ENCODE data around the gene SLF2.

Gene SLF2

DNA sequence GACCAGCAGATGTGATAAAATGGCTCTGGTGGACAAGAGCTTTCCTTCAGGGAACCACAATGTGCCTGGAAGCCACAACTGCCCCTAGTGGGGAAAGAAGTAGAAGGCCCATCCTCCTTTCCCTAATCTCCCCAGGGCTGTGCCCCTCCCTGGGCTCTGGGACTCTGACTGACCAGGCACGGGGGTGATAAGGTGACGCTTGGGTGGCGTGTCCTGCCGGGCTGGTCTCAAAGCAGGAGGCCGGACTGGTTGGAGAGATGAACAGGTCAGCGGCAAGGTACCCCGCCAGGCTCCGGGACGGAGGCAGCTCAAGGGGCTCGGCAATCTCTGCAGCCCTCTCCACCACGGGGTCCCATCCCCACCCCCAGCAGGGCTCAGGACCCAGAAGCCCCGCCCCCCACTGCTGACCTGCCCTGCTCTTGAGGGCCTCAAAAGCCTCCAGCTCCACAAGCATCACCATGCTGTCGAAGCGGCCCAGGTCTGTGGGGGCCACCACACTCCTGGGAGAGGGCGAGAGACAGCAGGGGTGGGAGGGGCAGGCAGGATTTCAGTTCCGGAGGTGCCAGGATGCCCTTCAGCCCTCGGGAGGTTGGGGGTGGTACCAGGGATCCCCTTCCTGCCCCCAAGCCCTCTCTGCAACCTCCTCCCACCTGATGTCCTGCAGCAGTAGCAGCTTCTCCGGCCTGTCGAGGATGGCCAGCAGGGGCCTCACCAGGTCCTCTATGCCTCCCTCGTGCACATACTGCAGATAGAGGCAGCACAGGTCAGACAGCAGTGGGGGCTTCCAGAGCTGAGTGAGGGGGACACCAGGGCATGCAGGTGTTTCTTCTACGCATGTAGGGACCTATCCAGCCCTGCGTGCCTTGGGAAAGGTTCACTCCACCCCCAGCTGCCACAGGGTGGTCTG, 99.0 kb downstream of the SLF2 start:
- Histone ChIP-seq H3K27ac (ENCODE audit: poor library complexity, severe bottlenecking) (no peak overlapping the region), H3K4me3 (ENCODE audit: severe bottlenecking) (no peak overlapping the region), H3K4me1 (ENCODE audit: insufficient read depth, poor library complexity, severe bottlenecking) (peaks cover 4% of the 10 kb centered on the region), H3K27me3 (ENCODE audit: insufficient read depth, poor library complexity, severe bottlenecking) (no peaks in the 10 kb centered on the region), H3K36me3 (ENCODE audit: low read depth) (peaks cover under 1% of the 10 kb centered on the region; the same call in 1 of the 2 replicates), H3K9me3 (ENCODE audit: severe bottlenecking) (no peaks in the 10 kb centered on the region)
- ATAC-seq (ENCODE audit: low read depth) (no peak; the same call in 2 of the 3 replicates), DNase-seq (ENCODE audit: low spot score) (no peak)
- TF ChIP-seq CTCF (IDR thresholded peaks at IDR 0.05; ENCODE audit: poor library complexity, severe bottlenecking) = no peak

DNA sequence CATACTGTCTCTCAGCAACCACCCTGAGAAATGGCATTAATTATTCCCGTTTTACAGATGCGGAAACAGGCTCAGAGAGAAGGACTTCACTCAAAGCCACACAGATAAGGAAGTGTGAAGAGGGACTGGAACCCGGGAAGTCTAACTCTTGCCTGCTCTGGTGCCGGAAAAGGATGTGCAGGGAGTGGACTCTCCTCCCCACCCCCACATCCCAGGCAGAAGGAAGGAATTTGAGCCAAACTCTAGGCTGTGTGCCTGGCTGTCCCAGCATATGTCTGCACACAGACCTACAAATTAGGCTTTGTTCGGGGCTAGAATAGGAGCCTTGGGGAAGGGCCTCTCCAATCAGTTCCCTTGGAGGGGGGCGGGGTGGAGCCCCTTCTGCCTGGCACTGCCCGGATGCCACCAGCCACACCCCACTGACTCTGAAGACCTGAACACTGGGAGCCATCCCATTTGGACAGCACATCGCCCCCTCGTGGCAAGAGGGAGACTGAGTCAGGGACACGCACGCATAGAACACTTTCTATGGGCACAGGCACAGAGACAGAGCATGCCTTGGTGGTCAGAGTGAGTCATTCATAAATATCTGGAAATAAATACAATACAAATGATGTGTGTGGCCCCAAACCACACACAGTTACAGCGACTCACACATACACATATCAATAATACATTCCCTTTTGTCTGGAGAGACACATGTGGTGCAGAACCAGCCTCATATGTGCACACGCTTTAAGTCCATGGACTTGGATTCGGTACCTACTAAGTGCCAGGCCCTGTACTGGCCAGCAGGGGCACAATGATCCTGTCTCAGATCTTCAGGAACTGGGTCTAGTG, 100.0 kb downstream of the SLF2 start:
- Histone ChIP-seq H3K4me1 (ENCODE audit: insufficient read depth, poor library complexity, severe bottlenecking) (peaks cover 4% of the 10 kb centered on the region), H3K4me3 (ENCODE audit: severe bottlenecking) (no peak overlapping the region), H3K27ac (ENCODE audit: poor library complexity, severe bottlenecking) (no peak overlapping the region), H3K27me3 (ENCODE audit: insufficient read depth, poor library complexity, severe bottlenecking) (no peaks in the 10 kb centered on the region), H3K9me3 (ENCODE audit: severe bottlenecking) (no peaks in the 10 kb centered on the region), H3K36me3 (ENCODE audit: low read depth) (no peaks in the 10 kb centered on the region)
- ATAC-seq (ENCODE audit: low read depth) (peak; percentile 80), DNase-seq (ENCODE audit: low spot score) (no peak)
- peak; percentile 96 for TF ChIP-seq CTCF (IDR thresholded peaks at IDR 0.05; ENCODE audit: poor library complexity, severe bottlenecking)

DNA sequence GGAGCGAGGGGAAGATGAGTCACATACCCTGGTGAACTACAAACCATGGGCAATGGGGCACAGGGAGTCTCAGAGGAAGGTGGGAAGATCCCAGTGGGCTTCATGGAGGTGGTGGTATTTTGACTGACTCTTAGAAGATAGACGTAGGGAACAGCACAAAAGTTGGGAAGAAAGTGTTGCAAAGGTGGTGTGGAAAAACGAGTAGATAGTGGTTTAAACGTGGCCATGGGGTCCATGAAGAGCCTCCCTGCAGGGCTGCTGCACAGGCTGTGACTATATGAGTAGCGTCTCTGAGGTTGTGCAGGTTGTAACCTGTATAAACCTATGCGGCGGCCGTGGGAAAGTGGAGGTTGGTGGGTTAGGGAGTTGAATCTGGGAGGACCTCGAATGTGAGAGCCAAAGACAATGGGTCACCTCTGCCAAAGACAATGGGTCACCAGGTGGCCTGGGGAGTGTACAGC, 100.6 kb downstream of the SLF2 start:
- no peaks in the 10 kb centered on the region for H3K36me3 ChIP-seq (ENCODE audit: low read depth)
- TF ChIP-seq CTCF (IDR thresholded peaks at IDR 0.05; ENCODE audit: poor library complexity, severe bottlenecking) = no peak
- H3K4me3 ChIP-seq (ENCODE audit: severe bottlenecking) = no peak overlapping the region
- ATAC-seq (ENCODE audit: low read depth) (no peak; the same call in 2 of the 3 replicates), DNase-seq (ENCODE audit: low spot score) (no peak)
- H3K4me1 ChIP-seq (ENCODE audit: insufficient read depth, poor library complexity, severe bottlenecking) = peaks cover 4% of the 10 kb centered on the region
- no peaks in the 10 kb centered on the region for H3K27me3 ChIP-seq (ENCODE audit: insufficient read depth, poor library complexity, severe bottlenecking)
- H3K27ac ChIP-seq (ENCODE audit: poor library complexity, severe bottlenecking) = no peak overlapping the region
- no peaks in the 10 kb centered on the region for H3K9me3 ChIP-seq (ENCODE audit: severe bottlenecking)

GRCh38 chr10:101014230-101014884, 101.6 kb downstream of the SLF2 start:
- H3K9me3 ChIP-seq (ENCODE audit: severe bottlenecking) = no peaks in the 10 kb centered on the region
- no peaks in the 10 kb centered on the region for H3K36me3 ChIP-seq (ENCODE audit: low read depth)
- no peak for DNase-seq (ENCODE audit: low spot score)
- H3K27ac ChIP-seq (ENCODE audit: poor library complexity, severe bottlenecking) = no peak overlapping the region
- peak; percentile 16; the same call in 1 of the 3 replicates for ATAC-seq (ENCODE audit: low read depth)
- no peaks in the 10 kb centered on the region for H3K27me3 ChIP-seq (ENCODE audit: insufficient read depth, poor library complexity, severe bottlenecking)
- TF ChIP-seq CTCF (IDR thresholded peaks at IDR 0.05; ENCODE audit: poor library complexity, severe bottlenecking) = peak; percentile 82
- no peak overlapping the region for H3K4me3 ChIP-seq (ENCODE audit: severe bottlenecking)
- H3K4me1 ChIP-seq (ENCODE audit: insufficient read depth, poor library complexity, severe bottlenecking) = peaks cover 4% of the 10 kb centered on the region

Measured in RWPE2 (cell line).